HG03139 (cell line): Measurements from ENCODE around the gene EPC1.
"Not testable (repeated sequence)": the region's sequence is repeated elsewhere in the genome, so short reads cannot be mapped to it uniquely, and the experiment has no call there.

Experiments
- ATAC-seq: cut with Tn5 transposase; IDR thresholded peaks from one replicate; pipeline ENCODE4 v1.9.1; 2021; ENCODE audit not compliant: unreplicated experiment

The EPC1 gene

GRCh38 chr10:32298075-32298812 lies 48.7 kb downstream of the EPC1 start:
- no peak for ATAC-seq

GRCh38 chr10:32295027-32295426 lies 51.9 kb downstream of the EPC1 start:
- ATAC-seq = no peak

- ATAC-seq = no peak
Measured at GRCh38 chr10:32293581-32293980, 53.4 kb downstream of the EPC1 start.

GRCh38 chr10:32279795-32280194 lies 67.2 kb downstream of the EPC1 start:
- ATAC-seq = no peak

GRCh38 chr10:32273336-32273735 lies 73.6 kb downstream of the EPC1 start:
- ATAC-seq = no peak

- no peak for ATAC-seq
Measured at GRCh38 chr10:32271617-32272016, 75.3 kb downstream of the EPC1 start.

- ATAC-seq = no peak
Measured at GRCh38 chr10:32269343-32270100, 77.4 kb downstream of the EPC1 start.

GRCh38 chr10:32268788-32269187 lies 78.2 kb downstream of the EPC1 start:
- ATAC-seq = no peak

GRCh38 chr10:32266979-32267378 lies 80.0 kb downstream of the EPC1 start:
- ATAC-seq = no peak

GRCh38 chr10:32266566-32266965 lies 80.4 kb downstream of the EPC1 start:
- no peak for ATAC-seq

- ATAC-seq = no peak
Measured at GRCh38 chr10:32265756-32266155, 81.2 kb downstream of the EPC1 start.

- no peak for ATAC-seq
Measured at GRCh38 chr10:32263300-32263699, 83.7 kb downstream of the EPC1 start.

GRCh38 chr10:32259551-32259950 lies 87.4 kb downstream of the EPC1 start:
- ATAC-seq = no peak

- no peak for ATAC-seq
Measured at GRCh38 chr10:32256613-32257437, 90.1 kb downstream of the EPC1 start.

- ATAC-seq = no peak
Measured at GRCh38 chr10:32253821-32254220, 93.1 kb downstream of the EPC1 start.

- ATAC-seq = no peak
Measured at GRCh38 chr10:32253276-32253675, 93.7 kb downstream of the EPC1 start.

GRCh38 chr10:32250489-32250888 lies 96.5 kb downstream of the EPC1 start:
- ATAC-seq = not testable (repeated sequence)

- ATAC-seq = no peak
Measured at GRCh38 chr10:32246685-32247084, 100.3 kb downstream of the EPC1 start.

GRCh38 chr10:32245760-32246159 lies 101.2 kb downstream of the EPC1 start:
- no peak for ATAC-seq

GRCh38 chr10:32244421-32245207 lies 102.3 kb downstream of the EPC1 start:
- ATAC-seq = no peak

- ATAC-seq = no peak
Measured at GRCh38 chr10:32244011-32244410, 102.9 kb downstream of the EPC1 start.
